K562 (cell line): ENCODE results near the gene RIOK3. TPM values are rescaled to one million over a fixed set of nuclear protein-coding genes. Genes with fewer than 3 reads are reported as not detected.

Experiments used
- CTBP1 ChIP-seq: fragments of 450-650 bp; IDR thresholded peaks from 2 replicates; pipeline ENCODE4 v1.6.1; 2016; ENCODE audit warnings: borderline replicate concordance
- CTCFL ChIP-seq: IDR thresholded peaks from 2 replicates; pipeline ENCODE4 v1.6.1; 2011; ENCODE audit warnings: borderline replicate concordance, low read depth, mild to moderate bottlenecking, moderate library complexity, low read length; ENCODE audit not compliant: insufficient read depth, poor library complexity, severe bottlenecking
- ELF1 ChIP-seq: fragments of 200-800 bp; sonication (Bioruptor generic); IDR thresholded peaks from 2 replicates; pipeline ENCODE4 v1.6.1; 2016; ENCODE audit warnings: missing genetic modification characterization, missing compliant biosample characterization
- ETV5 ChIP-seq: sonication (generic); formaldehyde crosslinking; IDR thresholded peaks from 2 replicates; pipeline ENCODE4 v1.4.0; 2020; ENCODE audit warnings: low read depth, mild to moderate bottlenecking, missing genetic modification reagents
- FOSL1 ChIP-seq: fragments of 200-800 bp; sonication (Bioruptor generic); conservative IDR thresholded peaks from 2 replicates; pipeline ENCODE4 v1.6.1; 2016; ENCODE audit warnings: missing genetic modification characterization, missing compliant biosample characterization
- IFI16 ChIP-seq: fragments of 250-450 bp; sonication (Bioruptor Pico); IDR thresholded peaks from 2 replicates; pipeline ENCODE4 v2.1.2; 2022; ENCODE audit warnings: mild to moderate bottlenecking, inconsistent platforms
- POLR2B ChIP-seq: fragments of 450-650 bp; IDR thresholded peaks from 2 replicates; pipeline ENCODE4 v1.6.1; 2018; ENCODE audit warnings: low read depth; ENCODE audit not compliant: partially characterized antibody
- PTTG1 ChIP-seq: fragments of 450-650 bp; IDR thresholded peaks from 2 replicates; pipeline ENCODE4 v1.6.1; 2016; ENCODE audit warnings: low read depth, mild to moderate bottlenecking, missing genetic modification characterization, missing compliant biosample characterization
- SOX6 ChIP-seq: fragments of 450-650 bp; IDR thresholded peaks from 2 replicates; pipeline ENCODE4 v1.6.1; 2014; ENCODE audit warnings: mild to moderate bottlenecking
- U2AF2 ChIP-seq: fragments of 200-400 bp; formaldehyde crosslinking; optimal IDR thresholded peaks from 2 replicates; pipeline ENCODE3; 2017; ENCODE audit warnings: low read depth, mild to moderate bottlenecking, low read length
- ZNF655 ChIP-seq: fragments of 250-450 bp; sonication (Bioruptor Pico); IDR thresholded peaks from 2 replicates; pipeline ENCODE4 v1.5.0; 2021
- polyA plus RNA-seq, 8 experiments: library from polyadenylated mRNA; depleted of rRNA in 4 of 8; stranded (reverse) in 5 of 8; unstranded in 3 of 8; fragments of >200 nt; fragmentation: Nextera tagmentation in 2 of 8; fragmentation: Illumina TruSeq in 1 of 8; extraction: Ambion mirVana in 2 of 8; extraction: Trizol in 1 of 8; gene quantifications; 2 replicates each; pipeline versions ENCODE4 v1.2.1 to v1.2.3, GENCODE V29; 2011 to 2014; ENCODE audit warnings: inconsistent platforms in 1 of 8, missing spikeins in 1 of 8
- total RNA-seq, 7 experiments: library from RNA; depleted of rRNA in 6 of 7; stranded (reverse); fragments of >200 nt in 6 of 7; fragmentation: Illumina TruSeq in 2 of 7; extraction: Trizol in 2 of 7; gene quantifications; 2 replicates each; pipeline versions ENCODE4 v1.2.1 to v1.2.3, GENCODE V29; 2011 to 2021; ENCODE audit warnings: low replicate concordance in 1 of 7
- TF ChIP-seq, protein P1 (sequence below): sonication (generic); formaldehyde crosslinking; IDR thresholded peaks from 2 replicates; pipeline ENCODE4 v1.8.1; 2023; ENCODE audit warnings: mild to moderate bottlenecking, missing genetic modification reagents
- TF ChIP-seq, protein P2 (sequence below): fragments of 250-450 bp; sonication (Bioruptor Pico); IDR thresholded peaks from 2 replicates; pipeline ENCODE4 v1.4.0; 2020; ENCODE audit warnings: mild to moderate bottlenecking
- TF ChIP-seq, protein P3 (sequence below): fragments of 150-350 bp; IDR thresholded peaks from 2 replicates; pipeline ENCODE4 v1.6.1; 2014; ENCODE audit warnings: low read depth, mild to moderate bottlenecking, low read length, borderline replicate concordance

RIOK3 gene
- total and polyA plus RNA-seq, 9 of the 15 experiments (the other 6 are each of a cell fraction or from before 2014, with no cell fraction given), result 21.4 to 89.5 (median 62.9) TPM

- no peak for TF ChIP-seq ZNF655 (CRISPR knock-in tag)
- TF ChIP-seq PTTG1 (tag), result no peak
- TF ChIP-seq FOSL1 (tag), result peak; percentile 53
- peak; percentile 66 for TF ChIP-seq ELF1
- TF ChIP-seq, protein P1, sequence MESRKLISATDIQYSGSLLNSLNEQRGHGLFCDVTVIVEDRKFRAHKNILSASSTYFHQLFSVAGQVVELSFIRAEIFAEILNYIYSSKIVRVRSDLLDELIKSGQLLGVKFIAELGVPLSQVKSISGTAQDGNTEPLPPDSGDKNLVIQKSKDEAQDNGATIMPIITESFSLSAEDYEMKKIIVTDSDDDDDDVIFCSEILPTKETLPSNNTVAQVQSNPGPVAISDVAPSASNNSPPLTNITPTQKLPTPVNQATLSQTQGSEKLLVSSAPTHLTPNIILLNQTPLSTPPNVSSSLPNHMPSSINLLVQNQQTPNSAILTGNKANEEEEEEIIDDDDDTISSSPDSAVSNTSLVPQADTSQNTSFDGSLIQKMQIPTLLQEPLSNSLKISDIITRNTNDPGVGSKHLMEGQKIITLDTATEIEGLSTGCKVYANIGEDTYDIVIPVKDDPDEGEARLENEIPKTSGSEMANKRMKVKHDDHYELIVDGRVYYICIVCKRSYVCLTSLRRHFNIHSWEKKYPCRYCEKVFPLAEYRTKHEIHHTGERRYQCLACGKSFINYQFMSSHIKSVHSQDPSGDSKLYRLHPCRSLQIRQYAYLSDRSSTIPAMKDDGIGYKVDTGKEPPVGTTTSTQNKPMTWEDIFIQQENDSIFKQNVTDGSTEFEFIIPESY (CRISPR knock-in tag), result no peak
- TF ChIP-seq, protein P2, sequence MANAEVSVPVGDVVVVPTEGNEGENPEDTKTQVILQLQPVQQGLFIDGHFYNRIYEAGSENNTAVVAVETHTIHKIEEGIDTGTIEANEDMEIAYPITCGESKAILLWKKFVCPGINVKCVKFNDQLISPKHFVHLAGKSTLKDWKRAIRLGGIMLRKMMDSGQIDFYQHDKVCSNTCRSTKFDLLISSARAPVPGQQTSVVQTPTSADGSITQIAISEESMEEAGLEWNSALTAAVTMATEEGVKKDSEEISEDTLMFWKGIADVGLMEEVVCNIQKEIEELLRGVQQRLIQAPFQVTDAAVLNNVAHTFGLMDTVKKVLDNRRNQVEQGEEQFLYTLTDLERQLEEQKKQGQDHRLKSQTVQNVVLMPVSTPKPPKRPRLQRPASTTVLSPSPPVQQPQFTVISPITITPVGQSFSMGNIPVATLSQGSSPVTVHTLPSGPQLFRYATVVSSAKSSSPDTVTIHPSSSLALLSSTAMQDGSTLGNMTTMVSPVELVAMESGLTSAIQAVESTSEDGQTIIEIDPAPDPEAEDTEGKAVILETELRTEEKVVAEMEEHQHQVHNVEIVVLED (CRISPR knock-in tag), result no peak
- no peak for TF ChIP-seq IFI16 (CRISPR knock-in tag)
- peak; percentile 81 for TF ChIP-seq SOX6
- TF ChIP-seq CTBP1, result peak; percentile 85; the same call in 1 of the 2 replicates
- no peak for TF ChIP-seq CTCFL
- peak; percentile 49 for TF ChIP-seq POLR2B
- TF ChIP-seq ETV5 (CRISPR knock-in tag), result peak; percentile 74; the same call in 1 of the 2 replicates
- TF ChIP-seq, protein P3, sequence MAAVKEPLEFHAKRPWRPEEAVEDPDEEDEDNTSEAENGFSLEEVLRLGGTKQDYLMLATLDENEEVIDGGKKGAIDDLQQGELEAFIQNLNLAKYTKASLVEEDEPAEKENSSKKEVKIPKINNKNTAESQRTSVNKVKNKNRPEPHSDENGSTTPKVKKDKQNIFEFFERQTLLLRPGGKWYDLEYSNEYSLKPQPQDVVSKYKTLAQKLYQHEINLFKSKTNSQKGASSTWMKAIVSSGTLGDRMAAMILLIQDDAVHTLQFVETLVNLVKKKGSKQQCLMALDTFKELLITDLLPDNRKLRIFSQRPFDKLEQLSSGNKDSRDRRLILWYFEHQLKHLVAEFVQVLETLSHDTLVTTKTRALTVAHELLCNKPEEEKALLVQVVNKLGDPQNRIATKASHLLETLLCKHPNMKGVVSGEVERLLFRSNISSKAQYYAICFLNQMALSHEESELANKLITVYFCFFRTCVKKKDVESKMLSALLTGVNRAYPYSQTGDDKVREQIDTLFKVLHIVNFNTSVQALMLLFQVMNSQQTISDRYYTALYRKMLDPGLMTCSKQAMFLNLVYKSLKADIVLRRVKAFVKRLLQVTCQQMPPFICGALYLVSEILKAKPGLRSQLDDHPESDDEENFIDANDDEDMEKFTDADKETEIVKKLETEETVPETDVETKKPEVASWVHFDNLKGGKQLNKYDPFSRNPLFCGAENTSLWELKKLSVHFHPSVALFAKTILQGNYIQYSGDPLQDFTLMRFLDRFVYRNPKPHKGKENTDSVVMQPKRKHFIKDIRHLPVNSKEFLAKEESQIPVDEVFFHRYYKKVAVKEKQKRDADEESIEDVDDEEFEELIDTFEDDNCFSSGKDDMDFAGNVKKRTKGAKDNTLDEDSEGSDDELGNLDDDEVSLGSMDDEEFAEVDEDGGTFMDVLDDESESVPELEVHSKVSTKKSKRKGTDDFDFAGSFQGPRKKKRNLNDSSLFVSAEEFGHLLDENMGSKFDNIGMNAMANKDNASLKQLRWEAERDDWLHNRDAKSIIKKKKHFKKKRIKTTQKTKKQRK, result no peak
- TF ChIP-seq U2AF2, result no peak
Measured at GRCh38 chr18:23528580-23529472, 75.7 kb downstream of the RIOK3 start (continued).
